Panc1 (cell line): ENCODE data around the gene HTN1. TPM values are rescaled to one million over a fixed set of nuclear protein-coding genes. Genes with fewer than 3 reads are reported as not detected.
"Not testable (repeated sequence)": the region's sequence is repeated elsewhere in the genome, so short reads cannot be mapped to it uniquely, and the experiment has no call there.

ENCODE experiments used
- ATAC-seq: fragments of 200-7000 bp; cut with Tn5 transposase; 2 replicates; pipeline ENCODE4 v1.9.1; 2020; ENCODE audit warnings: mild to moderate bottlenecking, moderate library complexity
- Bru-seq: library from RNA; stranded (reverse); fragments of 400-500 nt; gene quantifications from one replicate; lab custom pipeline; 2021; lab: Mats Ljungman, UMichigan
- BruChase-seq, 2 experiments: library from RNA; stranded (reverse); fragments of 400-500 nt; gene quantifications; one replicate each; lab custom pipeline; 2021; lab: Mats Ljungman, UMichigan
- BruUV-seq: library from RNA; stranded (reverse); fragments of 400-500 nt; replicated peaks from 2 replicates; lab custom pipeline; 2021; lab: Mats Ljungman, UMichigan
- CTCF ChIA-PET: fragments of 300-600 bp; sonication (Branson Sonifier 250); formaldehyde crosslinking; loops from one replicate; lab custom pipeline; 2022; ENCODE audit warnings: antibody characterized with exemption; lab: Charles Lee
- POLR2A ChIA-PET: fragments of 300-600 bp; sonication (Branson Sonifier 250); formaldehyde crosslinking; loops from one replicate; lab custom pipeline; 2022; ENCODE audit warnings: antibody characterized with exemption; lab: Charles Lee
- DNase-seq: peaks from one replicate; pipeline ENCODE4 v3.0.0-alpha.2; 2010; ENCODE audit warnings: low read depth, low spot score
- H3K27ac ChIP-seq: 2 replicates; pipeline ENCODE4 v1.5.1; 2011; ENCODE audit warnings: mild to moderate bottlenecking, low read length, inconsistent platforms
- H3K27me3 ChIP-seq: fragments of 200-500 bp; sonication (Bioruptor generic); 2 replicates; pipeline ENCODE4 v1.6.0; 2014; ENCODE audit warnings: low read length, inconsistent platforms; ENCODE audit not compliant: control insufficient read depth, insufficient read depth
- H3K36me3 ChIP-seq: fragments of 200-500 bp; sonication (Bioruptor generic); 2 replicates; pipeline ENCODE4 v1.5.1; 2014; ENCODE audit warnings: inconsistent platforms, mild to moderate bottlenecking, low read length, moderate library complexity; ENCODE audit not compliant: control insufficient read depth, insufficient read depth
- H3K4me1 ChIP-seq: 2 replicates; pipeline ENCODE4 v1.5.1; 2011; ENCODE audit warnings: inconsistent platforms, mild to moderate bottlenecking, low read length, moderate library complexity; ENCODE audit not compliant: control insufficient read depth, insufficient read depth
- H3K4me3 ChIP-seq, 2 experiments: 2 replicates each; pipeline ENCODE4 v1.5.1; 2011 to 2012; ENCODE audit warnings: low read depth in 2 of 2, low read length in 2 of 2, mild to moderate bottlenecking in 2 of 2, inconsistent platforms in 1 of 2, moderate library complexity in 1 of 2
- H3K9me3 ChIP-seq: fragments of 200-500 bp; sonication (Bioruptor generic); 2 replicates; pipeline ENCODE4 v1.5.1; 2014; ENCODE audit warnings: low read depth, mild to moderate bottlenecking, inconsistent platforms, low read length, moderate library complexity; ENCODE audit not compliant: control insufficient read depth, insufficient read depth
- POLR2AphosphoS5 ChIP-seq: IDR thresholded peaks from 2 replicates; pipeline ENCODE4 v1.6.1; 2012; ENCODE audit warnings: mild to moderate bottlenecking, low read depth, low read length, moderate library complexity
- SIN3A ChIP-seq: IDR thresholded peaks from 2 replicates; pipeline ENCODE4 v1.6.1; 2012; ENCODE audit warnings: low read depth, mild to moderate bottlenecking, low read length, moderate library complexity, borderline replicate concordance; ENCODE audit not compliant: insufficient read depth
- TCF7L2 ChIP-seq: IDR thresholded peaks from 2 replicates; pipeline ENCODE4 v1.6.1; 2011; ENCODE audit warnings: mild to moderate bottlenecking, low read depth, low read length, inconsistent platforms
- in situ Hi-C: cut with HindIII; loops from 2 replicates; pipeline ENCODE4 v1.10.0; 2016; ENCODE audit warnings: low sequenced_read_pairs, low pct_unique_long_range_greater_than_20kb
- intact Hi-C: fragments of 100-400 bp; cut with micrococcal nuclease; formaldehyde crosslinking; loops from one replicate; pipeline ENCODE4 v1.10.0; 2022; ENCODE audit not compliant: unreplicated experiment
- long read RNA-seq: library from polyadenylated mRNA; unstranded; transcript quantifications from one replicate; pipeline ENCODE4 v2.0.0, GENCODE V29; 2021; ENCODE audit not compliant: unreplicated experiment
- polyA plus RNA-seq: library from polyadenylated mRNA; unstranded; fragments of >200 nt; gene quantifications from one replicate; pipeline ENCODE4 v1.2.1, GENCODE V29; 2012; ENCODE audit warnings: missing spikeins; ENCODE audit not compliant: insufficient read length
- total RNA-seq: library from RNA; stranded (reverse); gene quantifications from one replicate; pipeline ENCODE4 v1.2.1, GENCODE V29; 2021; ENCODE audit not compliant: unreplicated experiment
- TF ChIP-seq, protein P1 (sequence below): fragments of 450-650 bp; IDR thresholded peaks from 2 replicates; pipeline ENCODE4 v1.5.1; 2017; ENCODE audit warnings: mild to moderate bottlenecking
- TF ChIP-seq, protein P2 (sequence below), 2 experiments: IDR thresholded peaks; 2 replicates each; pipeline ENCODE4 v1.6.1; 2011 to 2012; ENCODE audit warnings: low read depth in 2 of 2, control low read depth in 1 of 2, low read length in 1 of 2, mild to moderate bottlenecking in 1 of 2, moderate library complexity in 1 of 2; ENCODE audit not compliant: insufficient read depth in 1 of 2

Gene HTN1
- total RNA-seq (not detected), Bru-seq, nascent RNA (not detected), BruChase-seq, experiment 1, labeled RNA remaining after a 2-hour chase (not detected), BruChase-seq, experiment 2, labeled RNA remaining after a 6-hour chase (not detected)
- not detected for polyA plus RNA-seq
- long read RNA-seq, result 0 reads

DNA sequence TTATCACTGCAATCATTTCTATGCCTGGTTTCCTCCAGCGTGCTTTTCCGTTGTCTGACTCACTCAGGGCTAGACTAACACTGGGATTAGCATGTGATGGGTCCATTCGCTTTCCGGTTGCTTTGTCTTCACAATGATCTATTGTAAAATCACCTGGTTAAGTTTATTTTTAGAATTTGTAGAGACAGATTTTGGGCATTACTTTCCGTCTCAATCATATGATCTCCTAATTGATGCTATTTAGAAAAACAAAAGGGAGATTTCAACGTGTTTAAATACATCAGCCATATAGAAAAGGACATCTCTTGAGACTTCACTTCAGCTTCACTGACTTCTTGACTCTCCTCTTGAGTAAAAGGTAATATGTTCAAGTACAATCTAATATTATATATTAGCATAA, at the start of gene HTN1:
TSS of gene HTN1 (plus strand) at position 301 of the 400 bp plus-strand sequence. CDS start 2,639 bp downstream, outside the sequence.
- intact Hi-C loops, CTCF ChIA-PET, H3K4me3 ChIP-seq, H3K9me3 ChIP-seq, H3K4me1 ChIP-seq, in situ Hi-C loops, H3K27me3 ChIP-seq, POLR2A ChIA-PET, H3K36me3 ChIP-seq, ATAC-seq, BruUV-seq, DNase-seq, H3K27ac ChIP-seq: not testable (repeated sequence)

DNA sequence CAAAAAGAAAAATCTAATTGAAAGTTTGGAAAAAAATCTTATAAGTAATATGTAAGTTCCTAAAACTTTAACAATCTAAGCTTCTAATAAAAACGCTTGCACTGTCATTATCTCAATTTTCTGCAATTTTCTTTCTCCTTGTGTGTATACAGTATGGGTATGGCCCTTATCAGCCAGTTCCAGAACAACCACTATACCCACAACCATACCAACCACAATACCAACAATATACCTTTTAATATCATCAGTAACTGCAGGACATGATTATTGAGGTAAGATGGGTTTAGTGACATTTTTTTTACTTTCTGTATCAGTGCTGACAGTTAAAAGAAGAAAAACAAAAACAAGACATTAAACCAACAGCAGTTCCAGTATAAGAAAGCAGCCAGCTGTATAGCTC, 49.5 kb upstream of the HTN1 start:
- BruUV-seq, result no TSS peak

DNA sequence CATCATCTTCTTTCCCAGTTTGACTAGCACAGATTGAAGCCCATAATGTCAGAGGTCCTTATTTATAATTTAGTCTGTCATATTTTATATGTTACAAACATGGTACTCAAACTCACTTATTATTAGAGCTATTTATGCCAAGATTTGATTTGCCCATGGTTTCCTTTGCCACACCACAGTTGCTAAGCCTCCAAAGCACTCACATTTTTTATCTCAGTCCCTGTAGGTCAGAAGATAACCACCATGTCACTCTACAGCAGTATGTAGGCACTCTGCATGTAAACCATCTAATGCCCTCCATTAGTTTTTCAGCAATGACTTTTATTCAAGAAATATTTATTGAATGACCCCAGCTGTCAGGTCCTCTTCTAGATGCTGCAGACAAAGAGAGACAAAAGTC, 47.7 kb upstream of the HTN1 start:
- Histone ChIP-seq H3K9me3 (no peaks in the 10 kb centered on the region), H3K4me3 (no peak overlapping the region), H3K27ac (no peak overlapping the region), H3K36me3 (no peaks in the 10 kb centered on the region), H3K27me3 (no peaks in the 10 kb centered on the region), H3K4me1 (no peaks in the 10 kb centered on the region)
- intact Hi-C loops (no loop called here), in situ Hi-C loops (no loop called here)
- ChIA-PET POLR2A (no interaction called here), CTCF (no interaction called here)
- TF ChIP-seq SIN3A, result no peak
- TF ChIP-seq, protein P1, sequence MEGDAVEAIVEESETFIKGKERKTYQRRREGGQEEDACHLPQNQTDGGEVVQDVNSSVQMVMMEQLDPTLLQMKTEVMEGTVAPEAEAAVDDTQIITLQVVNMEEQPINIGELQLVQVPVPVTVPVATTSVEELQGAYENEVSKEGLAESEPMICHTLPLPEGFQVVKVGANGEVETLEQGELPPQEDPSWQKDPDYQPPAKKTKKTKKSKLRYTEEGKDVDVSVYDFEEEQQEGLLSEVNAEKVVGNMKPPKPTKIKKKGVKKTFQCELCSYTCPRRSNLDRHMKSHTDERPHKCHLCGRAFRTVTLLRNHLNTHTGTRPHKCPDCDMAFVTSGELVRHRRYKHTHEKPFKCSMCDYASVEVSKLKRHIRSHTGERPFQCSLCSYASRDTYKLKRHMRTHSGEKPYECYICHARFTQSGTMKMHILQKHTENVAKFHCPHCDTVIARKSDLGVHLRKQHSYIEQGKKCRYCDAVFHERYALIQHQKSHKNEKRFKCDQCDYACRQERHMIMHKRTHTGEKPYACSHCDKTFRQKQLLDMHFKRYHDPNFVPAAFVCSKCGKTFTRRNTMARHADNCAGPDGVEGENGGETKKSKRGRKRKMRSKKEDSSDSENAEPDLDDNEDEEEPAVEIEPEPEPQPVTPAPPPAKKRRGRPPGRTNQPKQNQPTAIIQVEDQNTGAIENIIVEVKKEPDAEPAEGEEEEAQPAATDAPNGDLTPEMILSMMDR, result no peak
- TF ChIP-seq, protein P2, sequence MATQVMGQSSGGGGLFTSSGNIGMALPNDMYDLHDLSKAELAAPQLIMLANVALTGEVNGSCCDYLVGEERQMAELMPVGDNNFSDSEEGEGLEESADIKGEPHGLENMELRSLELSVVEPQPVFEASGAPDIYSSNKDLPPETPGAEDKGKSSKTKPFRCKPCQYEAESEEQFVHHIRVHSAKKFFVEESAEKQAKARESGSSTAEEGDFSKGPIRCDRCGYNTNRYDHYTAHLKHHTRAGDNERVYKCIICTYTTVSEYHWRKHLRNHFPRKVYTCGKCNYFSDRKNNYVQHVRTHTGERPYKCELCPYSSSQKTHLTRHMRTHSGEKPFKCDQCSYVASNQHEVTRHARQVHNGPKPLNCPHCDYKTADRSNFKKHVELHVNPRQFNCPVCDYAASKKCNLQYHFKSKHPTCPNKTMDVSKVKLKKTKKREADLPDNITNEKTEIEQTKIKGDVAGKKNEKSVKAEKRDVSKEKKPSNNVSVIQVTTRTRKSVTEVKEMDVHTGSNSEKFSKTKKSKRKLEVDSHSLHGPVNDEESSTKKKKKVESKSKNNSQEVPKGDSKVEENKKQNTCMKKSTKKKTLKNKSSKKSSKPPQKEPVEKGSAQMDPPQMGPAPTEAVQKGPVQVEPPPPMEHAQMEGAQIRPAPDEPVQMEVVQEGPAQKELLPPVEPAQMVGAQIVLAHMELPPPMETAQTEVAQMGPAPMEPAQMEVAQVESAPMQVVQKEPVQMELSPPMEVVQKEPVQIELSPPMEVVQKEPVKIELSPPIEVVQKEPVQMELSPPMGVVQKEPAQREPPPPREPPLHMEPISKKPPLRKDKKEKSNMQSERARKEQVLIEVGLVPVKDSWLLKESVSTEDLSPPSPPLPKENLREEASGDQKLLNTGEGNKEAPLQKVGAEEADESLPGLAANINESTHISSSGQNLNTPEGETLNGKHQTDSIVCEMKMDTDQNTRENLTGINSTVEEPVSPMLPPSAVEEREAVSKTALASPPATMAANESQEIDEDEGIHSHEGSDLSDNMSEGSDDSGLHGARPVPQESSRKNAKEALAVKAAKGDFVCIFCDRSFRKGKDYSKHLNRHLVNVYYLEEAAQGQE (IDR thresholded peaks at IDR 0.05; ENCODE audit: insufficient read depth in 1 of 2, low read depth in 2 of 2, low read length in 1 of 2), result no peak
- TF ChIP-seq POLR2AphosphoS5, result no peak
- no peak for TF ChIP-seq TCF7L2
- DNase-seq, result no peak
- ATAC-seq, result no peak
- no TSS peak for BruUV-seq

More for the DNA sequence above, 49.5 kb upstream of the HTN1 start:
- TF ChIP-seq, protein P1, result no peak
- TF ChIP-seq POLR2AphosphoS5 (no peak), TCF7L2 (no peak), SIN3A (no peak)
- TF ChIP-seq, protein P2 (IDR thresholded peaks at IDR 0.05; ENCODE audit: insufficient read depth in 1 of 2, low read depth in 2 of 2, low read length in 1 of 2), result no peak
- ChIA-PET CTCF (no interaction called here), POLR2A (no interaction called here)
- DNase-seq (no peak), ATAC-seq (no peak)
- no peaks in the 10 kb centered on the region for H3K36me3 ChIP-seq
- H3K4me1 ChIP-seq, result no peaks in the 10 kb centered on the region
- H3K27me3 ChIP-seq, result no peaks in the 10 kb centered on the region
- no peaks in the 10 kb centered on the region for H3K9me3 ChIP-seq
- no peak overlapping the region for H3K4me3 ChIP-seq
- H3K27ac ChIP-seq, result no peak overlapping the region
- in situ Hi-C loops, result no loop called here
- intact Hi-C loops, result no loop called here
